Liver (tissue), 9 donors: ENCODE data around the gene DUT. TPM values are rescaled to one million over a fixed set of nuclear protein-coding genes. Genes with fewer than 3 reads are reported as not detected.

Experiments used
- DNase-seq: peaks from one replicate; pipeline ENCODE4 v3.0.0-alpha.2; 2017; ENCODE audit warnings: low spot score
- H3K27ac ChIP-seq, 2 donors: one replicate each; pipeline ENCODE4 v1.7.0; 2013; ENCODE audit warnings: inconsistent platforms in 2 of 2, low read length in 2 of 2, control low read depth in 1 of 2, low read depth in 1 of 2, mild to moderate bottlenecking in 1 of 2
- H3K27me3 ChIP-seq, 4 donors: one replicate each; pipeline versions ENCODE4 v1.6.1 to v1.7.0; 2013; ENCODE audit warnings: low read length in 3 of 4, inconsistent platforms in 1 of 4, mild to moderate bottlenecking in 1 of 4, moderate library complexity in 1 of 4; ENCODE audit not compliant: control insufficient read depth in 4 of 4, insufficient read depth in 4 of 4
- H3K36me3 ChIP-seq, 4 donors: one replicate each; pipeline versions ENCODE4 v1.6.1 to v1.7.0; 2013; ENCODE audit warnings: low read length in 3 of 4, mild to moderate bottlenecking in 3 of 4, low read depth in 1 of 4, moderate library complexity in 1 of 4; ENCODE audit not compliant: control insufficient read depth in 4 of 4, insufficient read depth in 3 of 4
- H3K4me1 ChIP-seq, 4 donors: one replicate each; pipeline versions ENCODE4 v1.6.1 to v1.7.0; 2013; ENCODE audit warnings: low read length in 3 of 4, mild to moderate bottlenecking in 3 of 4, moderate library complexity in 1 of 4; ENCODE audit not compliant: control insufficient read depth in 4 of 4, insufficient read depth in 4 of 4
- H3K4me3 ChIP-seq, 3 donors: one replicate each; pipeline versions ENCODE4 v1.6.1 to v1.7.0; 2013; ENCODE audit warnings: low read length in 3 of 3, control low read depth in 1 of 3, low read depth in 1 of 3, mild to moderate bottlenecking in 1 of 3
- H3K9ac ChIP-seq, 2 donors: one replicate each; pipeline ENCODE4 v1.7.0; 2013; ENCODE audit warnings: low read length in 2 of 2, mild to moderate bottlenecking in 2 of 2, moderate library complexity in 2 of 2, control low read depth in 1 of 2, low read depth in 1 of 2
- H3K9me3 ChIP-seq, 4 donors: one replicate each; pipeline versions ENCODE4 v1.6.1 to v1.7.0; 2013; ENCODE audit warnings: low read length in 3 of 4; ENCODE audit not compliant: control insufficient read depth in 4 of 4
- ATF3 ChIP-seq: IDR thresholded peaks from 2 replicates; pipeline ENCODE4 v1.6.1; 2016; ENCODE audit warnings: antibody characterized with exemption
- CTCF ChIP-seq: fragments of 150-350 bp; IDR thresholded peaks from 2 replicates; pipeline ENCODE4 v1.5.1; 2017; ENCODE audit warnings: improper control_type of control experiment, low read depth, low read length; ENCODE audit not compliant: missing input control
- EGR1 ChIP-seq, 2 donors: IDR thresholded peaks; 2 replicates each; pipeline ENCODE4 v1.6.1; 2016 to 2018; ENCODE audit warnings: antibody characterized with exemption in 2 of 2, low read depth in 2 of 2
- FOXA1 ChIP-seq: IDR thresholded peaks from 2 replicates; pipeline ENCODE4 v1.6.1; 2016; ENCODE audit warnings: antibody characterized with exemption
- FOXA2 ChIP-seq: IDR thresholded peaks from 2 replicates; pipeline ENCODE4 v1.6.1; 2016; ENCODE audit warnings: antibody characterized with exemption
- GABPA ChIP-seq, 2 donors: IDR thresholded peaks in 1 of 2; conservative IDR thresholded peaks in 1 of 2; 2 replicates each; pipeline ENCODE4 v1.6.1; 2016; ENCODE audit warnings: antibody characterized with exemption in 2 of 2, mild to moderate bottlenecking in 1 of 2, moderate library complexity in 1 of 2
- HNF4A ChIP-seq, 2 donors: conservative IDR thresholded peaks; 2 replicates each; pipeline ENCODE4 v1.6.1; 2016; ENCODE audit warnings: antibody characterized with exemption in 2 of 2, mild to moderate bottlenecking in 2 of 2
- HNF4G ChIP-seq: IDR thresholded peaks from 2 replicates; pipeline ENCODE4 v1.6.1; 2016; ENCODE audit warnings: antibody characterized with exemption
- JUND ChIP-seq, 2 donors: IDR thresholded peaks; 2 replicates each; pipeline ENCODE4 v1.6.1; 2016; ENCODE audit warnings: antibody characterized with exemption in 2 of 2
- MAX ChIP-seq: IDR thresholded peaks from 2 replicates; pipeline ENCODE4 v1.6.1; 2016; ENCODE audit warnings: antibody characterized with exemption
- NR2F2 ChIP-seq: IDR thresholded peaks from 2 replicates; pipeline ENCODE4 v1.6.1; 2016; ENCODE audit warnings: antibody characterized with exemption
- RAD21 ChIP-seq, 2 donors: IDR thresholded peaks; 2 replicates each; pipeline ENCODE4 v1.6.1; 2016; ENCODE audit warnings: antibody characterized with exemption in 2 of 2, mild to moderate bottlenecking in 2 of 2
- REST ChIP-seq: IDR thresholded peaks from 2 replicates; pipeline ENCODE4 v1.6.1; 2016; ENCODE audit warnings: antibody characterized with exemption, mild to moderate bottlenecking
- RXRA ChIP-seq, 2 donors: IDR thresholded peaks; 2 replicates each; pipeline ENCODE4 v1.6.1; 2017 to 2018; ENCODE audit warnings: antibody characterized with exemption in 2 of 2, mild to moderate bottlenecking in 1 of 2
- SP1 ChIP-seq: IDR thresholded peaks from 2 replicates; pipeline ENCODE4 v1.6.1; 2018; ENCODE audit warnings: antibody characterized with exemption, mild to moderate bottlenecking
- TAF1 ChIP-seq: conservative IDR thresholded peaks from 2 replicates; pipeline ENCODE4 v1.6.1; 2016; ENCODE audit warnings: antibody characterized with exemption, mild to moderate bottlenecking
- YY1 ChIP-seq: IDR thresholded peaks from 2 replicates; pipeline ENCODE4 v1.6.1; 2016; ENCODE audit warnings: antibody characterized with exemption, mild to moderate bottlenecking
- ZBTB33 ChIP-seq: IDR thresholded peaks from 2 replicates; pipeline ENCODE4 v1.6.1; 2016; ENCODE audit warnings: antibody characterized with exemption
- WGBS: extraction: QIAGEN DNeasy Blood & Tissue Kit; methylation state at CpG from one replicate; pipeline ENCODE4 v1.1.7; 2013; 5-methylcytosine and 5-hydroxymethylcytosine counted together
- polyA plus RNA-seq, 2 donors: library from polyadenylated mRNA; stranded (reverse) in 1 of 2; unstranded in 1 of 2; fragments of 200-250 nt in 1 of 2; fragments of >200 nt in 1 of 2; fragmentation: Nextera tagmentation in 1 of 2; extraction: Ambion mirVana in 1 of 2; gene quantifications; one replicate each; pipeline versions ENCODE4 v1.2.1 to v1.2.3, GENCODE V29; 2013 to 2015
- total RNA-seq, 2 donors: library from RNA; depleted of rRNA; stranded (reverse); fragments of >200 nt; gene quantifications; one replicate each; pipeline ENCODE4 v1.2.3, GENCODE V29; 2014
- donor health status: healthy.
- donor health status: healthy.
- donor health status: healthy.
- donor health status: healthy.
- donor health status: healthy.

The DUT gene
- total and polyA plus RNA-seq, 4 donors: 12.8 to 58.7 (median 35.1) TPM

GRCh38 chr15:48391950-48392349, 60.7 kb downstream of the DUT start:
- no peak overlapping the region for H3K27ac ChIP-seq
- WGBS: 95% methylated on average over 2 of the region's 2 CpGs
- TF ChIP-seq NR2F2 (no peak), ZBTB33 (no peak), YY1 (no peak), TAF1 (no peak), SP1 (no peak), JUND (IDR thresholded peaks at IDR 0.05) (no peak), EGR1 (IDR thresholded peaks at IDR 0.05; ENCODE audit: low read depth in 2 of 2) (no peak), HNF4G (no peak), ATF3 (no peak), CTCF (no peak), HNF4A (conservative IDR thresholded peaks at IDR 0.05) (no peak), FOXA1 (no peak)
- H3K4me1 ChIP-seq: no peaks in the 10 kb centered on the region
- H3K4me3 ChIP-seq: no peak overlapping the region
- no peaks in the 10 kb centered on the region for H3K27me3 ChIP-seq
- no peak overlapping the region for H3K9ac ChIP-seq
- H3K9me3 ChIP-seq: no peaks in the 10 kb centered on the region
- no peaks in the 10 kb centered on the region for H3K36me3 ChIP-seq
- DNase-seq: no peak

- Histone ChIP-seq H3K9ac (no peak overlapping the region), H3K27ac (no peak overlapping the region), H3K36me3 (no peaks in the 10 kb centered on the region), H3K4me3 (no peak overlapping the region), H3K27me3 (no peaks in the 10 kb centered on the region), H3K9me3 (no peaks in the 10 kb centered on the region), H3K4me1 (no peaks in the 10 kb centered on the region)
- TF ChIP-seq MAX (no peak), TAF1 (no peak), ATF3 (no peak), RAD21 (IDR thresholded peaks at IDR 0.05) (no peak), REST (no peak), JUND (IDR thresholded peaks at IDR 0.05) (no peak), RXRA (IDR thresholded peaks at IDR 0.05) (no peak), YY1 (no peak), NR2F2 (no peak), GABPA (IDR thresholded peaks at IDR 0.05 in 1 of 2, conservative IDR thresholded peaks at IDR 0.05 in 1 of 2) (no peak), FOXA2 (no peak), HNF4A (conservative IDR thresholded peaks at IDR 0.05) (no peak), FOXA1 (no peak), ZBTB33 (no peak), SP1 (no peak)
- DNase-seq: no peak
- 55% methylated on average over 4 of the region's 4 CpGs for WGBS
These were observed 61.1 kb downstream of the DUT start for GRCh38 chr15:48392356-48392755.
